Endometrium (tissue), 2 donors: ENCODE measurements around the gene TM4SF4.

ENCODE experiments used
- FAIRE-seq: peaks from 2 replicates; lab custom pipeline; 2012; peaks lifted over from hg19 to GRCh38; lab: Jason Lieb, UNC
- donor health status: control.
- donor health status: control.

The TM4SF4 gene

DNA sequence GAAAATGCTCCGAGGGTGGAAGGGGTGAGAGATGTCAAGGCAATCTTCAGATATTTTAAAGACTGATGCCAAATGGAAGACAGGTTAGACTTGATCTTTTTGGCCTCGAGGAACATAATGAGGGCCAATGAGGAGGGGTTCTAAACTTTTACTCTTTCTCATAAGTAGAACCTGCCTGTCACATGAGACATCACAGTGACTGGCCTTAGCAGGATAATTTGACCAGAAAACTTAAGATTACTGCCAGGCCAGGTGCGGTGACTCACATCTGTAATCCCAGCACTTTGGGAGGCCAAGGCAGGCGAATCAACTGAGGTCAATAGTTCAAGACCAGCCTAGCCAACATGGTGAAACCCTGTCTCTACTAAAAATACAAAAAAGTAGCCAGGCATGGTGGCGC, 12.2 kb downstream of the TM4SF4 start:
- FAIRE-seq, result no peak

GRCh38 chr3:149487598-149488197, 13.2 kb downstream of the TM4SF4 start:
- FAIRE-seq, result no peak

DNA sequence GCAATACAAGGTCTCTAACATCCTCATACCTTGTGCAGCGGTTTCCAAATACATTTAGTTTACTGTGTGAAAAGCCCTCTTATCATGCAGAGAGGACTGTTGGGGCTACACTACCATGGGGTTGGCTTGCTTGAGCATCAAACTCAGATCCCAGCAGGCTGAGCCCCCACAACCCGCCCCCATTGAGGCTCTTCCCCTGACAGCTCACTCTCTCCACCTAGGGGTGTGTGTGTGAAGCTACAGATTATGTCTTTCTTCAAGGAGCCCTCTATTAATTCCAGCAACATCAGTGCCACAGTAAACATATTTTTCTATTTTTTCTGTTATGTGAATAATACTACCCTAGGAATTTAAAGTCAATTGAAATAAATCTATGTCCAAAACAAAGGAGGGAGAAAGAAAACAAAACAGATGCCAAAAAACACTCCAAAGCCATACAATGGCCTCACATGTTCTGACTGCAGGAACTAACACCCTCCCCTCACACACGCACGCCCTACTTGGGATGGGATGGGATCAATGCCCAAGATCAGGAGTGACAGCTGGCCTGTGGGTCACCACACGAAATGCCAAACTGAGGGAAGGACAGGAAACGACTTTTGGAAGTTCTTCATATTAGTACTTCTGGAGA, 14.7 kb downstream of the TM4SF4 start:
- no peak for FAIRE-seq

- no peak for FAIRE-seq
These were observed 15.9 kb downstream of the TM4SF4 start for GRCh38 chr3:149490260-149490971.

GRCh38 chr3:149493315-149494021, 19.0 kb downstream of the TM4SF4 start:
- no peak for FAIRE-seq

DNA sequence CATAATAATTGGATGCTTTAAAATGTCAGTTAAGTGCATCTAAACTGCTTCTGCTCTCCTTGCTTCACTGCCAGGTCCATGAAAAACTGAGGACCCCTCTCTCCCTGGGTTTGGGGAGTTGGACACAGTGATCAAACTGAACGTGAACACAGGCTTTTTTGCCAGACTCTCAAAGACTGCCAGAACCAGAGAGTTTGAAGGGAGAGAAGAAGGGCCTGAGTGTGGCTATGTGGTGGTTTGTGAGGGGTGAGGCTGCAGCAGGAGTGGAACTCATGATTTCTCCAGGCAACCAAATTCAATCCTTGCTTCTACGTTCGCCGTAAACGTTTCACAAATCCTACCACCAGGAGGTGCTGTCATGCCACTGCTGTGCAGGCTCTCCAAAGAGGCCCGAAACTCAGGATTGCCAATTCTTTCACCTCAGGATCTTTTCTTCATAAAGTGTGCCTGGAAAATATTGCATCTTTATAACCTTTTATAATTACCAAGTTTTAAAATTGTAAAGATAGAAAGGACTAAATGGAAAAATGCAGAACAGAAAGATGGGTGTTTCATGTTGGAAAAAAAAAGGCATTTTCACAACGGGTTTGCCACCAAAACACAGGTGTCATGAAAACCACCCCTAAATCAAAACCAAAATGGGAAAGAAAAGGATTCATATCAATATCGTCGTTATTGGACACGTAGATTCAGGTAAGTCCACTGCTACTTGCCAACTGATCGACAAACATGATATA, 19.7 kb downstream of the TM4SF4 start:
- FAIRE-seq, result no peak

DNA sequence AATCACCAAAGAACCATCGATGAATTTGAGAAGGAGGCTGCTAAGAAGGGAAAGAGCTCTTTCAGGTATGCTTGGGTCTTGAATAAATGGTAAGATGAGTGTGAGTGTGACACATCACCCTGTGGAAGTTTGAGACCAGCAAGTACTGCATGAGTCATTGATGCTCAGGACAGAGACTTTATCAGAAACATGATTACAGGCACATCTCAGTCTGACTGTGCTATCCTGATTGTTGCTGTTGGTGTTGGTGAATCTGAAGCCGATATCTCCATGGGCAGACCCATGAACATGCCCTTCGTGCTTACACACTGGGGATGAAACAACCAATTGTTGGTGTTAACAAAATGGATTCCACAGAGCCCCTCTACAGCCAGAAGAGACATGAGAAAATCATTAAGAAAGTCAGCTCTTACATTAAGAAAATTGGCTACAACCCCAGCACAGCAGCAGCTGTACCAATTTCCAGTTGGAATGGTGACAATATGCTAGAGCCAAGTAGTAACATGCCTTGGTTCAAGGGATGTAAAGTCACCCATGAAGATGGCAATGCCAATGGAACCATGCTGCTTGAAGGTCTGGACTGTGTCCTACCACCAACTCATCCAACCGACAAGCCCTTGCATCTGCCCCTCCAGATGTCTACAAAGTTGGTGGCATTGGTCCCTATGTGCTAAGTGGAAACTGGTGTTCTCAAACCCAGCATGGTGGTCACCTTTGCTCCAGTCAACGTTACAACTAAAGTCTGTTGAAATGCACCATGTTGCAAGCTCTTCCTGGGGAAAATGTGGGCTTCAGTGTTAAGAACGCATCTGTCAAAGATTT, 20.5 kb downstream of the TM4SF4 start:
- FAIRE-seq, result no peak

- no peak for FAIRE-seq
These were observed 21.2 kb downstream of the TM4SF4 start for GRCh38 chr3:149495581-149496125.

- no peak for FAIRE-seq
These were observed 22.4 kb downstream of the TM4SF4 start for GRCh38 chr3:149496891-149497290.

DNA sequence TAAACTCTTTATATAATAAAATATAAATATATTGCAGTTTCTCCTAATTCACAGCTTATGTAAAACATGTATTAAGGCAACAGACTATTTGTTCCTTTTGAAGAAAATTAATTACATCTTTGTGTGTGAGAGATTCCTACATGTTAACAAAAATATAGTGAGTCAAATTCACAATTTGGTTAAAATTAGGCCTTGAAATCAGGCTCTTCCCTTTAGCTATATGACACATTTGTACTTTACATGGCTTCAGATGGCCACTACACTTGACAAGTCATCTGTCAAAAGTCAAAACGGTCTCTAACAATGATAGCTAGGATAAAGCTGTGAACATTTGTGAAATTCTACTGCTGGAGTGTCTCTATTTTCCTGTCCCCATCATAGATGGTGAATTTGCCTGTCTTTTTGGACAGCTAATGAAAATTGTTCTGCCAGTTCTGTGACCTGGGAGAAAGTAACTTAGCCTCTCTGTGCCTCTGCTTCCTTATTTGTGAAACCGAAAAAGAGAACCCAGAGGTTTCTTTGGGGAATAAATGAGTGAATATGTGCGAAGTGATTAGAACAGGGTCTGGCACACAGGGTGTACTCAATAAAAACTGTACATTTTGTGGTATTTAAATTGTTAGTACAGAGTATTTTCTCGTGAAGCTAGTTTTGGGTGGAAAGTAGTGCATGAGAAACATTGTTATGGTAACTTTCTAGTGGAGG, 23.6 kb downstream of the TM4SF4 start:
- FAIRE-seq, result no peak

- no peak for FAIRE-seq
These were observed 27.0 kb downstream of the TM4SF4 start for GRCh38 chr3:149501524-149501923.

DNA sequence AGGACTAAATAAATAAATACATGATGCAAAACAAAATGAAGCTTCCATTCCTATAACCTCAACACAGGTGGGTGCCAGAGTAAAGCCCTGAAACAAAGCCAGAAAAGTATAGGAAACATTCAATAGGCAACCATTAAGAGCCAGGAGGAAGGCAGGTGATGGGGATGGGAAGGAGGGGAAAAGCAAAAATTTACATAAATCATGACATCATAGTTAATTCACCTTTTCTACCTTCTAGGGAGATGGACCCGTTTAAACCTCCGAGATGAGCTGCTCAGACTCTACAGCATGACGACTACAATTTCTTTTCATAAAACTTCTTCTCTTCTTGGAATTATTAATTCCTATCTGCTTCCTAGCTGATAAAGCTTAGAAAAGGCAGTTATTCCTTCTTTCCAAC, 27.9 kb downstream of the TM4SF4 start:
- no peak for FAIRE-seq

- FAIRE-seq, result no peak
These were observed 32.0 kb downstream of the TM4SF4 start for GRCh38 chr3:149506540-149506939.

GRCh38 chr3:149506965-149507364, 32.5 kb downstream of the TM4SF4 start:
- FAIRE-seq, result no peak

GRCh38 chr3:149507491-149508324, 33.2 kb downstream of the TM4SF4 start:
- FAIRE-seq, result no peak

GRCh38 chr3:149509526-149509925, 35.0 kb downstream of the TM4SF4 start:
- no peak for FAIRE-seq

DNA sequence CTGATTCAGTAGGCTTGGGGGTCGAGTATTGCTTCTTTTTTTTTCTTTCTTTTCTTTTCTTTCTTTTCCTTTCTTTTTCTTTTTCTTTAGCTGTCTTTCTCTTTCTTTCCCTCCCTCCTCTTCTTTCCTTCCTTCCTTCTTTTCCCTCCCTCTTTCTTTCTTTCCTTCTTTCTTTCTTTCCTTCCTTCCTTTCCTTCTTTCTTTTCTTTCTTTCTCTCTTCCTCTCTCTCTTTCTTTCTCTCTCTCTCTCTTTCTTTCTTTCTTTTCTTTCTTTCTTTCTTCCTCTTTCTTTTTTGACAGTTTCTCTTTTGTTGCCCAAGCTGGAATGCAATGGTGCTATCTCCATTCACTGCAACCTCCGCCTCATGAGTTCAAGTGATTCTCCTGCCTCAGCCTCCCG, 36.0 kb downstream of the TM4SF4 start:
- no peak for FAIRE-seq

- no peak for FAIRE-seq
These were observed 36.6 kb downstream of the TM4SF4 start for GRCh38 chr3:149511040-149511626.
